Thyroid gland (tissue), 4 donors: ENCODE results near the gene IRF9. TPM values are rescaled to one million over a fixed set of nuclear protein-coding genes. Genes with fewer than 3 reads are reported as not detected.

ENCODE experiments used
- DNase-seq, 2 donors: peaks; one replicate each; pipeline ENCODE4 v3.0.0-alpha.2; 2019
- H3K27ac ChIP-seq, 3 donors: fragments of 200-600 bp; sonication (generic); 1 replicate in 2 of 3; 2 replicates in 1 of 3; pipeline ENCODE4 v1.5.1; 2016 to 2019; ENCODE audit warnings: mild to moderate bottlenecking in 1 of 3, moderate library complexity in 1 of 3
- H3K27me3 ChIP-seq: fragments of 200-600 bp; sonication (generic); one replicate; pipeline ENCODE4 v1.5.1; 2019
- H3K36me3 ChIP-seq, 2 donors: fragments of 200-600 bp; sonication (generic); one replicate each; pipeline ENCODE4 v1.5.1; 2016 to 2019
- H3K4me1 ChIP-seq, 2 donors: fragments of 200-600 bp; sonication (generic); one replicate each; pipeline ENCODE4 v1.5.1; 2017 to 2019
- H3K4me3 ChIP-seq, 3 donors: fragments of 200-600 bp; sonication (generic); replicated peaks in 1 of 3; 1 replicate in 2 of 3; 2 replicates in 1 of 3; pipeline ENCODE4 v1.5.1; 2016; ENCODE audit warnings: mild to moderate bottlenecking in 1 of 3
- H3K9me3 ChIP-seq: fragments of 200-600 bp; sonication (generic); one replicate; pipeline ENCODE4 v1.5.1; 2017
- CTCF ChIP-seq, 6 experiments: fragments of 200-600 bp in 3 of 6; fragments of 450-650 bp in 3 of 6; sonication (generic) in 3 of 6; IDR thresholded peaks; one replicate each; pipeline ENCODE4 v1.5.1; 2016 to 2019; ENCODE audit warnings: antibody characterized with exemption in 6 of 6, mild to moderate bottlenecking in 2 of 6, inconsistent platforms in 1 of 6, moderate library complexity in 1 of 6
- POLR2A ChIP-seq, 2 donors: fragments of 450-650 bp; IDR thresholded peaks; one replicate each; pipeline ENCODE4 v1.6.1; 2017; ENCODE audit warnings: antibody characterized with exemption in 2 of 2, mild to moderate bottlenecking in 2 of 2, moderate library complexity in 1 of 2
- WGBS, 2 donors: methylation state at CpG; one replicate each; pipeline ENCODE4 v1.1.5; 2017; 5-methylcytosine and 5-hydroxymethylcytosine counted together
- intact Hi-C: fragments of 100-400 bp; cut with DNase I; formaldehyde crosslinking; loops from one replicate; pipeline ENCODE4 v1.15.1; 2023
- total RNA-seq, 4 donors: library from RNA; depleted of rRNA; stranded (reverse); fragments of >200 nt; gene quantifications; one replicate each; pipeline ENCODE4 v1.2.3, GENCODE V29; 2016

IRF9 gene
- total RNA-seq, 4 donors from 2014 or later, result 55.1 to 92.3 (median 70.0) TPM

- peak within 1 kb of the TSS in 2 of 3 donors; percentile 31 to 60 for H3K27ac ChIP-seq
- intact Hi-C loops, result no loop called here
- no peaks in the 10 kb centered on the region for H3K27me3 ChIP-seq
- H3K4me3 ChIP-seq, result peak within 1 kb of the TSS; percentile 14 to 53 (median 43)
- no peaks in the 10 kb centered on the region for H3K9me3 ChIP-seq
- peaks cover 40 to 41% of the 10 kb centered on the region in 2 donors for H3K36me3 ChIP-seq
- H3K4me1 ChIP-seq, result peaks cover 8 to 13% of the 10 kb centered on the region in 2 donors
- 0% methylated on average over 25 to 41 of the region's 65 CpGs for WGBS, 2 donors
- TF ChIP-seq POLR2A (IDR thresholded peaks at IDR 0.05) (peak in 1 of 2 donors; percentile 64), CTCF (IDR thresholded peaks at IDR 0.05) (peak in 1 of 6 experiments; percentile 22)
- peak; percentile 97 for DNase-seq
These were observed 27.4 kb downstream of the IRF9 start, which contains the start of gene IPO4 for GRCh38 chr14:24188251-24189058. Gene IPO4 (minus strand): TSS chr14:24188816. CDS start chr14:24188787, 29 bp downstream.

- Histone ChIP-seq H3K27me3 (no peaks in the 10 kb centered on the region), H3K36me3 (peaks cover 34 to 36% of the 10 kb centered on the region in 2 donors), H3K4me1 (peaks cover 9 to 16% of the 10 kb centered on the region in 2 donors), H3K9me3 (no peaks in the 10 kb centered on the region), H3K27ac (peak overlapping the region in 1 of 3 donors; percentile 1), H3K4me3 (no peak overlapping the region)
- no peak for TF ChIP-seq POLR2A (IDR thresholded peaks at IDR 0.05)
- no peak for TF ChIP-seq CTCF (IDR thresholded peaks at IDR 0.05)
- WGBS, 2 donors, result 1 to 2% methylated on average over 3 of the region's 3 CpGs
- no peak for DNase-seq
- intact Hi-C loops, result no loop called here
These were observed 28.0 kb downstream of the IRF9 start for GRCh38 chr14:24189059-24189375.

GRCh38 chr14:24189460-24189859 is 28.4 kb downstream of the IRF9 start:
- no peak for DNase-seq
- Histone ChIP-seq H3K4me1 (peaks cover 13 to 20% of the 10 kb centered on the region in 2 donors), H3K36me3 (peaks cover 30 to 31% of the 10 kb centered on the region in 2 donors), H3K27me3 (no peaks in the 10 kb centered on the region), H3K4me3 (no peak overlapping the region), H3K27ac (peak overlapping the region in 1 of 3 donors; percentile 1), H3K9me3 (no peaks in the 10 kb centered on the region)
- TF ChIP-seq POLR2A (IDR thresholded peaks at IDR 0.05), result no peak
- TF ChIP-seq CTCF (IDR thresholded peaks at IDR 0.05), result no peak
- intact Hi-C loops, result no loop called here
- WGBS, 2 donors, result 87 to 92% methylated on average over 9 of the region's 9 CpGs

GRCh38 chr14:24190416-24190815 is 29.4 kb downstream of the IRF9 start:
- WGBS, 2 donors, result 89 to 94% methylated on average over 10 of the region's 10 CpGs
- peaks cover 22 to 26% of the 10 kb centered on the region in 2 donors for H3K36me3 ChIP-seq
- no peak for TF ChIP-seq POLR2A (IDR thresholded peaks at IDR 0.05)
- TF ChIP-seq CTCF (IDR thresholded peaks at IDR 0.05), result no peak
- no peak overlapping the region for H3K4me3 ChIP-seq
- no peaks in the 10 kb centered on the region for H3K9me3 ChIP-seq
- intact Hi-C loops, result no loop called here
- no peaks in the 10 kb centered on the region for H3K27me3 ChIP-seq
- peaks cover 19 to 25% of the 10 kb centered on the region in 2 donors for H3K4me1 ChIP-seq
- no peak overlapping the region for H3K27ac ChIP-seq
- DNase-seq, result no peak

GRCh38 chr14:24192933-24193332 is 31.9 kb downstream of the IRF9 start:
- peaks cover 19 to 31% of the 10 kb centered on the region in 2 donors for H3K4me1 ChIP-seq
- intact Hi-C loops, result no loop called here
- H3K9me3 ChIP-seq, result no peaks in the 10 kb centered on the region
- H3K4me3 ChIP-seq, result no peak overlapping the region
- no peaks in the 10 kb centered on the region for H3K27me3 ChIP-seq
- H3K27ac ChIP-seq, result no peak overlapping the region
- TF ChIP-seq CTCF (IDR thresholded peaks at IDR 0.05) (no peak), POLR2A (IDR thresholded peaks at IDR 0.05) (no peak)
- H3K36me3 ChIP-seq, result peaks cover 11 to 17% of the 10 kb centered on the region in 2 donors
- 92 to 95% methylated on average over 15 of the region's 15 CpGs for WGBS, 2 donors
- DNase-seq, result no peak
